ENCODE data around the gene BAG1. TPM values are rescaled to one million over a fixed set of nuclear protein-coding genes. Genes with fewer than 3 reads are reported as not detected.

The BAG1 gene
- total and polyA plus RNA-seq, 9 donors, result 41.0 to 70.9 (median 59.6) TPM

GRCh38 chr9:33277484-33277883, 13.0 kb upstream of the BAG1 start:
- WGBS, 3 donors, result 94 to 96% (median 94%) methylated on average over 4 of the region's 4 CpGs
- H3K36me3 ChIP-seq, result no peaks in the 10 kb centered on the region
- H3K4me3 ChIP-seq, result no peak overlapping the region
- H3K9me3 ChIP-seq, result no peaks in the 10 kb centered on the region
- no peak for TF ChIP-seq CTCF (IDR thresholded peaks at IDR 0.05)
- TF ChIP-seq EP300 (IDR thresholded peaks at IDR 0.05), result no peak
- no peak for TF ChIP-seq POLR2A (IDR thresholded peaks at IDR 0.05)
- no peaks in the 10 kb centered on the region for H3K4me1 ChIP-seq (ENCODE audit: insufficient read depth)
- no peaks in the 10 kb centered on the region for H3K27me3 ChIP-seq
- intact Hi-C loops (cut with DNase I), result no loop called here
- no peak for DNase-seq
- H3K27ac ChIP-seq, result no peak overlapping the region

DNA sequence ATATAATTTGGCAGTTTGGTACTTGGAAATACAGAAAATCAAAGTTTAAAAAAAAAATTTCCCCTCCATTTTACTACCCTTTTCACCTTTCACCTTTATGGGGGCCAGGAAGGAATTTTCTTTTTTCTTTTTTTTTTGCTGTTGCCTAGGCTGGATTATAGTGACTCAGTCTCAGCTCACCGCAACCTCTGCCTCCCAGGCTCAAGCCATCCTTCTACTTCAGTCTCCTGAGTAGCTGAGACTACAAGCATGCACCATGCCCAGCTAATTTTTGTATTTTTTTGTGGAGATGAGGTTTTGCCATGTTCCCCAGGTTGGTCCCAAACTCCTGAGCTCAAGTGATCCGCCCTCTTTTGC, 9.4 kb upstream of the BAG1 start:
- H3K4me1 ChIP-seq (ENCODE audit: insufficient read depth), result no peaks in the 10 kb centered on the region
- H3K4me3 ChIP-seq, result no peak overlapping the region
- H3K36me3 ChIP-seq, result no peaks in the 10 kb centered on the region
- H3K9me3 ChIP-seq, result no peaks in the 10 kb centered on the region
- WGBS, 3 donors, result 96 to 97% (median 97%) methylated on average over 2 of the region's 2 CpGs
- intact Hi-C loops (cut with DNase I), result no loop called here
- no peak overlapping the region for H3K27ac ChIP-seq
- DNase-seq, result no peak
- TF ChIP-seq POLR2A (IDR thresholded peaks at IDR 0.05), result no peak
- H3K27me3 ChIP-seq, result no peaks in the 10 kb centered on the region

DNA sequence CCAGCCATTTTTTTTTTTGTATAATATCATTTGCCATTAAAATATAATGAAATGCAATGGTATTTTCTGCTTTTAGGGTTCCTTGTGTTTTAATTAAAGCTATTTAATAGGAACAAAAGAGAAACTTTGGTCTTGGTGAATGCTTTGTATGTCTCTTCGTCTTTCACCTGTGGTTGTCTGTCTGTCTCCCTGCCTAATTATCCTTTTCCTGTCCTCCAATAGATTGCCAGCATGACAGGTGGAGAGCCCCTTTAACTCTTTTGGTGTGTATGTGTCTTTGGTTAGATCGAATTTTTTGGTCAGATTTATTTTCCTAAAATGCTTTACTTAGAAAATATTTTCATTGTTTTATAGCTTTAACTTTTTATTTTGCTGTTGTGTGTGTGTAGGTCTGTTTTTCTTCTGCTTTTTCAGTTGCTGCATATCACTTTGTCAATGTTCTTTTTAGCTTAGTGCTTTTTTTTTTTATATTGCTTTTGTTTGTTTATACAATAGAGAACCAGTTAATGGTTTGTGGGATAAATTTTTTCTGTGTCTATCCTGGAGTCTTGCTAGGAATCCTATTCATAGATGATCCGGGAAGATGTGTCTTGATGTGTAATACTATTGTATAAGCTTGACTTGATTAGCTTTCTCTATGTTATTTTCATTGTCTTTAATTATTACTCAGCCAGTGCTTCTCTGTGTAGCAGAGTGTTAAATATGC, 8.9 kb upstream of the BAG1 start:
- no peaks in the 10 kb centered on the region for H3K36me3 ChIP-seq
- H3K4me1 ChIP-seq (ENCODE audit: insufficient read depth), result no peaks in the 10 kb centered on the region
- H3K4me3 ChIP-seq, result no peak overlapping the region
- intact Hi-C loops (cut with DNase I), result no loop called here
- no peak for DNase-seq
- no peaks in the 10 kb centered on the region for H3K9me3 ChIP-seq
- no peaks in the 10 kb centered on the region for H3K27me3 ChIP-seq
- WGBS, 3 donors, result 67 to 75% (median 69%) methylated on average over 3 of the region's 3 CpGs
- no peak for TF ChIP-seq POLR2A (IDR thresholded peaks at IDR 0.05)
- no peak for TF ChIP-seq CTCF (IDR thresholded peaks at IDR 0.05)
- no peak for TF ChIP-seq EP300 (IDR thresholded peaks at IDR 0.05)
- no peak overlapping the region for H3K27ac ChIP-seq

DNA sequence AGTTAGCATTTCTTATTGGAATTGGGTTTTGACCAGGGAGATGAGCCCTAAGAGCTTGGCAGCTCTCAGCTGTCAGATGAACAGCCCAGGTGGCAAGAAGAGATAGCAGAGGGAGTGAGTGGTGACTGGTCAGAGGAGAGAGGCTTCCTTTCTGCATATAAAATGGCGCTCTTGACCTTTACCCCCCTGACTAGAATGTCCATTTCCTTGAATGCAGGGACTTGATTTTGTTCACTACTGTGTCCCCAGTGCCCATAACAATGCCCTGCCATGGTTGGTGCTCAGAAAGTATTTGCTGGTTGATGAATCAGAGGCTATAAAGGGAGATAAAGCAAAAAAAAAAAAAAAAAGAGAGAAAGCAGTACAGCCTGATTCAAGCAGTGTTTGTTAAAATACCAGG, 7.6 kb upstream of the BAG1 start:
- intact Hi-C loops (cut with DNase I), result no loop called here
- TF ChIP-seq CTCF (IDR thresholded peaks at IDR 0.05) (no peak), EP300 (IDR thresholded peaks at IDR 0.05) (no peak), POLR2A (IDR thresholded peaks at IDR 0.05) (no peak)
- 95 to 96% (median 96%) methylated on average over 1 of the region's 1 CpG for WGBS, 3 donors

DNA sequence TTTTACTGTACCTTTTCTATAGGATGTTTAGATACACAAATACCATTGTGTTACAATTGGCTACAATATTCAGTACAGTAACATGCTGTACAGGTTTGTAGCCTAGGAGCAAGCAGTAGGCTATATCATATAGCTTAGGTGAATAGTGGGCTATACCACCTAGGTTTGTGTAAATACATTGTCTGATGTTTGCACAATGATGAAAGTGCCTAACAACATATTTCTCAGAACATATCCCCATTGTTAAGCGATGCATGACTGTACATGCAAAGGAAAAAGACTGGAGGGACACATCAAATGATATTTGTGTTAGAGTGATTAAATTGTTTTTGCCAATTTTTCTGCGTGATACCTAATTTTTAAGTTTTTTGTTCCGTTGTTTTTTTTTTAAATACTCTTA, 5.6 kb upstream of the BAG1 start:
- intact Hi-C loops (cut with DNase I), result no loop called here
- no peak overlapping the region for H3K27ac ChIP-seq
- no peaks in the 10 kb centered on the region for H3K9me3 ChIP-seq
- H3K4me1 ChIP-seq (ENCODE audit: insufficient read depth), result peaks cover 10% of the 10 kb centered on the region
- no peak for TF ChIP-seq EP300 (IDR thresholded peaks at IDR 0.05)
- TF ChIP-seq POLR2A (IDR thresholded peaks at IDR 0.05), result no peak
- TF ChIP-seq CTCF (IDR thresholded peaks at IDR 0.05), result no peak
- no peaks in the 10 kb centered on the region for H3K36me3 ChIP-seq
- H3K4me3 ChIP-seq, result no peak overlapping the region
- DNase-seq, result no peak
- H3K27me3 ChIP-seq, result no peaks in the 10 kb centered on the region
- 93 to 96% (median 96%) methylated on average over 3 of the region's 3 CpGs for WGBS, 3 donors

More for the DNA sequence above, 7.6 kb upstream of the BAG1 start:
- no peak overlapping the region for H3K4me3 ChIP-seq
- H3K36me3 ChIP-seq, result no peaks in the 10 kb centered on the region
- no peaks in the 10 kb centered on the region for H3K27me3 ChIP-seq
- no peak overlapping the region for H3K27ac ChIP-seq
- no peaks in the 10 kb centered on the region for H3K9me3 ChIP-seq
- no peak for DNase-seq
- H3K4me1 ChIP-seq (ENCODE audit: insufficient read depth), result no peaks in the 10 kb centered on the region
